H1 (cell line): ENCODE results near the gene LPCAT3. TPM values are rescaled to one million over a fixed set of nuclear protein-coding genes. Genes with fewer than 3 reads are reported as not detected.

Experiments
- CTCF ChIA-PET: fragments of 300-600 bp; sonication (Branson Sonifier 250); formaldehyde crosslinking; loops from one replicate; lab custom pipeline; 2021; ENCODE audit not compliant: partially characterized antibody; lab: Charles Lee
- POLR2A ChIA-PET: fragments of 300-600 bp; sonication (Branson Sonifier 250); formaldehyde crosslinking; loops from one replicate; lab custom pipeline; 2021; ENCODE audit warnings: inconsistent platforms; ENCODE audit not compliant: partially characterized antibody; lab: Charles Lee
- DNase-seq, 2 experiments: peaks; one replicate each; pipeline versions ENCODE4 v3.0.0 to v3.0.0-alpha.2; 2010 to 2022; ENCODE audit warnings: low spot score in 2 of 2, low read depth in 1 of 2, mixed read lengths in 1 of 2
- FAIRE-seq: peaks from 2 replicates; lab custom pipeline; 2011; peaks lifted over from hg19 to GRCh38; lab: Jason Lieb, UNC
- H2AFZ ChIP-seq: 2 replicates; pipeline ENCODE4 v1.8.1; 2012; ENCODE audit warnings: low read length, inconsistent platforms
- H2AK5ac ChIP-seq: 2 replicates; pipeline ENCODE4 v1.6.1; 2013; ENCODE audit warnings: low read depth, low read length
- H2BK120ac ChIP-seq: replicated peaks from 2 replicates; pipeline ENCODE3; 2013; ENCODE audit warnings: low read depth, low read length, inconsistent platforms
- H2BK12ac ChIP-seq: 2 replicates; pipeline ENCODE4 v1.6.1; 2013; ENCODE audit warnings: low read depth, low read length
- H2BK15ac ChIP-seq: 2 replicates; pipeline ENCODE4 v1.6.1; 2013; ENCODE audit warnings: low read length
- H2BK20ac ChIP-seq: 2 replicates; pipeline ENCODE4 v1.6.1; 2013; ENCODE audit warnings: low read length
- H2BK5ac ChIP-seq: 2 replicates; pipeline ENCODE4 v1.6.1; 2013; ENCODE audit warnings: low read depth, low read length
- H3K14ac ChIP-seq: 2 replicates; pipeline ENCODE4 v1.6.1; 2013; ENCODE audit warnings: inconsistent platforms; ENCODE audit not compliant: insufficient read length
- H3K18ac ChIP-seq: 2 replicates; pipeline ENCODE4 v1.6.1; 2013; ENCODE audit warnings: low read length; ENCODE audit errors: extremely low read depth
- H3K23ac ChIP-seq: 2 replicates; pipeline ENCODE4 v1.6.1; 2013; ENCODE audit warnings: inconsistent platforms; ENCODE audit not compliant: insufficient read length
- H3K23me2 ChIP-seq: 2 replicates; pipeline ENCODE4 v1.6.1; 2013; ENCODE audit warnings: low read depth, low read length
- H3K27ac ChIP-seq: 2 replicates; pipeline ENCODE4 v1.6.1; 2011; ENCODE audit warnings: low read depth, low read length, inconsistent platforms
- H3K27me3 ChIP-seq, 4 experiments: replicated peaks in 1 of 4; 1 replicate in 1 of 4; 2 replicates in 3 of 4; pipeline versions ENCODE4 v1.6.1 to v1.8.1; 2011 to 2013; ENCODE audit warnings: low read length in 3 of 4, mild to moderate bottlenecking in 3 of 4, inconsistent platforms in 2 of 4, mixed read lengths in 2 of 4, moderate library complexity in 1 of 4; ENCODE audit not compliant: control insufficient read depth in 3 of 4, insufficient read depth in 3 of 4; ENCODE audit errors: extremely low read depth in 1 of 4
- H3K36me3 ChIP-seq, 4 experiments: 2 replicates each; pipeline versions ENCODE4 v1.6.1 to v1.8.1; 2011 to 2013; ENCODE audit warnings: mild to moderate bottlenecking in 4 of 4, low read length in 3 of 4, moderate library complexity in 2 of 4, control low read depth in 1 of 4, inconsistent platforms in 1 of 4; ENCODE audit not compliant: insufficient read depth in 4 of 4, control insufficient read depth in 2 of 4
- H3K4ac ChIP-seq: replicated peaks from 2 replicates; pipeline ENCODE3; 2013; ENCODE audit warnings: low read length, low read depth, mixed read lengths, inconsistent platforms; ENCODE audit not compliant: insufficient read length
- H3K4me1 ChIP-seq, 4 experiments: replicated peaks in 1 of 4; 1 replicate in 1 of 4; 2 replicates in 3 of 4; pipeline versions ENCODE4 v1.6.1 to v1.8.1; 2011 to 2013; ENCODE audit warnings: low read length in 3 of 4, inconsistent platforms in 2 of 4, mixed read lengths in 1 of 4; ENCODE audit not compliant: insufficient read depth in 4 of 4, control insufficient read depth in 3 of 4
- H3K4me2 ChIP-seq, 2 experiments: 2 replicates each; pipeline versions ENCODE4 v1.6.1 to v1.8.1; 2011 to 2013; ENCODE audit warnings: low read depth in 2 of 2, low read length in 2 of 2, control low read depth in 1 of 2, inconsistent platforms in 1 of 2, mild to moderate bottlenecking in 1 of 2; ENCODE audit not compliant: insufficient read depth in 1 of 2
- H3K4me3 ChIP-seq, 4 experiments: fragments of 200-600, 300-600 bp in 1 of 4; sonication (generic), shearing (Covaris generic), sonication (Bioruptor Twin) in 1 of 4; 2 replicates each; pipeline versions ENCODE4 v1.5.1 to v1.8.1; 2011 to 2016; ENCODE audit warnings: low read length in 4 of 4, low read depth in 3 of 4, control low read depth in 2 of 4, inconsistent platforms in 2 of 4, mild to moderate bottlenecking in 2 of 4, mixed read lengths in 1 of 4, moderate library complexity in 1 of 4; ENCODE audit not compliant: insufficient read depth in 2 of 4; ENCODE audit errors: extremely low read depth in 1 of 4
- H3K56ac ChIP-seq: replicated peaks from 2 replicates; pipeline ENCODE3; 2013; ENCODE audit warnings: low read depth, mild to moderate bottlenecking, mixed read lengths, low read length, inconsistent platforms; ENCODE audit not compliant: insufficient read length
- H3K79me1 ChIP-seq: 2 replicates; pipeline ENCODE4 v1.6.1; 2013; ENCODE audit warnings: low read depth, low read length, control low read depth
- H3K79me2 ChIP-seq, 2 experiments: 2 replicates each; pipeline versions ENCODE4 v1.6.1 to v1.8.1; 2012 to 2013; ENCODE audit warnings: low read length in 2 of 2, mild to moderate bottlenecking in 2 of 2, inconsistent platforms in 1 of 2; ENCODE audit not compliant: insufficient read depth in 2 of 2, control insufficient read depth in 1 of 2
- H3K9ac ChIP-seq, 4 experiments: replicated peaks in 1 of 4; 1 replicate in 1 of 4; 2 replicates in 3 of 4; pipeline versions ENCODE4 v1.6.1 to v1.8.1; 2011 to 2013; ENCODE audit warnings: low read depth in 3 of 4, low read length in 3 of 4, control low read depth in 2 of 4, mild to moderate bottlenecking in 2 of 4, moderate library complexity in 2 of 4, inconsistent platforms in 1 of 4; ENCODE audit errors: extremely low read depth in 1 of 4
- H3K9me3 ChIP-seq, 2 experiments: 2 replicates each; pipeline versions ENCODE4 v1.6.1 to v1.8.1; 2012 to 2013; ENCODE audit warnings: mild to moderate bottlenecking in 2 of 2, moderate library complexity in 2 of 2, control low read depth in 1 of 2, inconsistent platforms in 1 of 2, low read depth in 1 of 2, low read length in 1 of 2, mixed read lengths in 1 of 2; ENCODE audit not compliant: insufficient read depth in 2 of 2
- H4K20me1 ChIP-seq, 2 experiments: replicated peaks in 1 of 2; 2 replicates each; pipeline versions ENCODE3 to v1.8.1; 2011 to 2013; ENCODE audit warnings: inconsistent platforms in 2 of 2, low read length in 2 of 2, mild to moderate bottlenecking in 1 of 2; ENCODE audit not compliant: insufficient read depth in 2 of 2, control insufficient read depth in 1 of 2
- H4K5ac ChIP-seq: 2 replicates; pipeline ENCODE4 v1.6.1; 2013; ENCODE audit warnings: low read length, low read depth, mixed read lengths, inconsistent platforms; ENCODE audit not compliant: insufficient read length
- H4K8ac ChIP-seq: 2 replicates; pipeline ENCODE4 v1.8.0; 2013; ENCODE audit warnings: mild to moderate bottlenecking, moderate library complexity, low read length, inconsistent platforms; ENCODE audit not compliant: insufficient read depth; ENCODE audit errors: extremely low read depth
- H4K91ac ChIP-seq: replicated peaks from 2 replicates; pipeline ENCODE3; 2013; ENCODE audit warnings: low read length, mixed read lengths, inconsistent platforms; ENCODE audit not compliant: insufficient read length
- CTCF ChIP-seq, 3 experiments: IDR thresholded peaks; 1 replicate in 2 of 3; 2 replicates in 1 of 3; pipeline versions ENCODE4 v1.5.1 to v1.6.1; 2011; ENCODE audit warnings: low read length in 3 of 3, mild to moderate bottlenecking in 3 of 3, inconsistent platforms in 2 of 3, low read depth in 1 of 3, moderate library complexity in 1 of 3; ENCODE audit not compliant: insufficient read depth in 1 of 3; ENCODE audit errors: control extremely low read depth in 1 of 3
- POLR2A ChIP-seq, 2 experiments: IDR thresholded peaks; 1 replicate in 1 of 2; 2 replicates in 1 of 2; pipeline ENCODE4 v1.6.1; 2011; ENCODE audit warnings: low read depth in 2 of 2, low read length in 2 of 2, mild to moderate bottlenecking in 2 of 2; ENCODE audit errors: control extremely low read depth in 1 of 2
- TBP ChIP-seq: IDR thresholded peaks from 2 replicates; pipeline ENCODE4 v1.6.1; 2011; ENCODE audit warnings: low read depth, low read length, improper control_type of control experiment
- WGBS, 2 experiments: shearing (Covaris generic) in 1 of 2; methylation state at CpG; one replicate each; pipeline versions ENCODE4 v1.1.6 to v1.1.7; 2013 to 2015; ENCODE audit warnings: low lambda C conversion rate in 2 of 2, mixed read lengths in 2 of 2, inconsistent platforms in 1 of 2, low coverage in 1 of 2, missing lambda C conversion rate in 1 of 2; ENCODE audit not compliant: insufficient replicate concordance in 2 of 2, insufficient coverage in 1 of 2, insufficient read length in 1 of 2; ENCODE audit errors: extremely low coverage in 1 of 2, missing lambda C conversion rate in 1 of 2; 5-methylcytosine and 5-hydroxymethylcytosine counted together
- polyA plus RNA-seq, 7 experiments: library from polyadenylated mRNA; depleted of rRNA in 3 of 7; stranded (reverse) in 5 of 7; unstranded in 2 of 7; fragments of >200 nt in 5 of 7; fragments of 200-250 nt in 2 of 7; gene quantifications; 1 replicate in 5 of 7; 2 replicates in 1 of 7; 4 replicates in 1 of 7; pipeline versions ENCODE4 v1.2.1 to v1.2.3, GENCODE V29; 2011 to 2013; ENCODE audit warnings: missing spikeins in 2 of 7, mixed read lengths in 2 of 7
- total RNA-seq: library from RNA; stranded (reverse); fragmentation: NEBNext Ultra II Directional; extraction: Animal tissue kit (Norgen Biotek cat#: 25700); gene quantifications from 2 replicates; pipeline ENCODE4 v1.2.1, GENCODE V29; 2021

Gene LPCAT3
- total and polyA plus RNA-seq, 2 of the 8 experiments (the other 6 are each of a cell fraction or from before 2014, with no cell fraction given): 55.8 to 70.4 TPM

GRCh38 chr12:6978611-6979011, 39.7 kb downstream of the LPCAT3 start:
- ChIA-PET POLR2A (interaction anchor here (1.1 to 30.5 kb wide), 12 partner anchors 10 to 152 kb away, joined by 3 to 1596 read pairs (median 4); partner anchors contain the start of genes ATN1, C12orf57, CLSTN3 and PTPN6), CTCF (interaction anchor here (0.8 to 1.4 kb wide), 5 partner anchors 12 to 112 kb away, joined by 3 to 4 read pairs (median 3); no protein-coding TSS in a partner anchor)
- peaks cover 0 to 6% (median under 1%) of the 10 kb centered on the region in 4 experiments; a peak in 2 of 7 replicates for H3K4me1 ChIP-seq
- no peak overlapping the region for H3K4me2 ChIP-seq
- WGBS, 2 experiments: 86% methylated on average over 3 of the region's 3 CpGs; no CpG with 5 or more reads in 1 of the 2 experiments
- no peak overlapping the region for H2BK5ac ChIP-seq
- H2BK20ac ChIP-seq: no peak overlapping the region
- no peak for FAIRE-seq
- H2AK5ac ChIP-seq: no peak overlapping the region
- H4K91ac ChIP-seq: no peak overlapping the region
- H2AFZ ChIP-seq: no peak overlapping the region
- H3K14ac ChIP-seq: no peak overlapping the region
- no peak overlapping the region for H3K18ac ChIP-seq
- no peak overlapping the region for H4K5ac ChIP-seq
- H3K79me1 ChIP-seq: 0 out of 2 replicates have a peak, but pooled peaks cover 2% of the 10 kb centered on the region
- no peaks in the 10 kb centered on the region for H3K79me2 ChIP-seq
- H3K36me3 ChIP-seq: peaks cover 27 to 84% (median 54%) of the 10 kb centered on the region in 4 experiments
- H3K27ac ChIP-seq: no peak overlapping the region
- no peak overlapping the region for H3K23ac ChIP-seq
- TF ChIP-seq TBP (no peak), CTCF (IDR thresholded peaks at IDR 0.05; ENCODE audit: control extremely low read depth in 1 of 3, insufficient read depth in 1 of 3, low read depth in 1 of 3, low read length in 3 of 3) (no peak), POLR2A (IDR thresholded peaks at IDR 0.05; ENCODE audit: control extremely low read depth in 1 of 2, low read depth in 2 of 2, low read length in 2 of 2) (peak in 1 of 2 experiments; percentile 18; a peak in 2 of 3 replicates)
- TF ChIP-seq, all 59 proteins: peak for 1
- no peak overlapping the region for H4K8ac ChIP-seq
- no peak overlapping the region for H3K9ac ChIP-seq
- no peak for DNase-seq
- no peak overlapping the region for H3K4ac ChIP-seq
- no peaks in the 10 kb centered on the region for H3K27me3 ChIP-seq
- no peaks in the 10 kb centered on the region for H3K9me3 ChIP-seq
- H3K23me2 ChIP-seq: no peaks in the 10 kb centered on the region
- H2BK12ac ChIP-seq: no peak overlapping the region
- H4K20me1 ChIP-seq: peaks cover 8 to 9% of the 10 kb centered on the region in 2 experiments
- no peak overlapping the region for H2BK120ac ChIP-seq
- no peak overlapping the region for H3K56ac ChIP-seq
- no peak overlapping the region for H2BK15ac ChIP-seq
- H3K4me3 ChIP-seq: no peak overlapping the region
